ENCODE results near the gene CASQ2.

GRCh38 chr1:115676498-115677181, 91.9 kb downstream of the CASQ2 start:
- TF ChIP-seq, protein P1, sequence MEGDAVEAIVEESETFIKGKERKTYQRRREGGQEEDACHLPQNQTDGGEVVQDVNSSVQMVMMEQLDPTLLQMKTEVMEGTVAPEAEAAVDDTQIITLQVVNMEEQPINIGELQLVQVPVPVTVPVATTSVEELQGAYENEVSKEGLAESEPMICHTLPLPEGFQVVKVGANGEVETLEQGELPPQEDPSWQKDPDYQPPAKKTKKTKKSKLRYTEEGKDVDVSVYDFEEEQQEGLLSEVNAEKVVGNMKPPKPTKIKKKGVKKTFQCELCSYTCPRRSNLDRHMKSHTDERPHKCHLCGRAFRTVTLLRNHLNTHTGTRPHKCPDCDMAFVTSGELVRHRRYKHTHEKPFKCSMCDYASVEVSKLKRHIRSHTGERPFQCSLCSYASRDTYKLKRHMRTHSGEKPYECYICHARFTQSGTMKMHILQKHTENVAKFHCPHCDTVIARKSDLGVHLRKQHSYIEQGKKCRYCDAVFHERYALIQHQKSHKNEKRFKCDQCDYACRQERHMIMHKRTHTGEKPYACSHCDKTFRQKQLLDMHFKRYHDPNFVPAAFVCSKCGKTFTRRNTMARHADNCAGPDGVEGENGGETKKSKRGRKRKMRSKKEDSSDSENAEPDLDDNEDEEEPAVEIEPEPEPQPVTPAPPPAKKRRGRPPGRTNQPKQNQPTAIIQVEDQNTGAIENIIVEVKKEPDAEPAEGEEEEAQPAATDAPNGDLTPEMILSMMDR (IDR thresholded peaks at IDR 0.05; ENCODE audit: low read depth, low read length, poor library complexity, severe bottlenecking): no peak
- no peak for TF ChIP-seq EZH2phosphoT487 (IDR thresholded peaks at IDR 0.05; ENCODE audit: borderline replicate concordance, low read length)

Data from DOHH2 (cell line).